OCI-LY3 (cell line): ENCODE results near the gene NEDD4L.

ENCODE experiments used
- EZH2phosphoT487 ChIP-seq: fragments of 200-600 bp; shearing (Covaris generic); IDR thresholded peaks from 2 replicates; pipeline ENCODE4 v1.6.1; 2018; ENCODE audit warnings: antibody characterized with exemption, mixed run types, low read depth
- TF ChIP-seq, protein P1 (sequence below): fragments of 200-600, 300-600 bp; sonication (generic); IDR thresholded peaks from 2 replicates; pipeline ENCODE4 v1.5.1; 2014; ENCODE audit warnings: antibody characterized with exemption, low read length, low read depth

DNA sequence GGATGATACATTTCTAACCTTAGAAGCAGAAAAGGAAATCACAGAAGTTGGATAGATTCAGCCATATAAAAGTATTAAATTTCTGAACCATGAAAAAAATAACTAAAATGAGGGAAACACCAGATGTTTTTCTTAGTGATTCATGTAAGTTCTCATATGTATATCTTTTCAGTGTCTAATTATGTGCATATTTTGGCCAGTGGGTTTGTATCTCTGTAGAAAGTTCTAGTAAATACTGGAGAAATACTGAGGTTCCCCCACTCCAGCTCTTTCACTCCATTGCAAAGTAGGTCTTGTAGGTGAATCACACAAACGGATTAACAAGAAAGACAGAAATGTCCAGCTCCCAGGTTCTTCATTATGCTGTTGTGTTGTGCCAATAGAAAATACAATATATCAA, 222.3 kb downstream of the NEDD4L start:
- TF ChIP-seq, protein P1, sequence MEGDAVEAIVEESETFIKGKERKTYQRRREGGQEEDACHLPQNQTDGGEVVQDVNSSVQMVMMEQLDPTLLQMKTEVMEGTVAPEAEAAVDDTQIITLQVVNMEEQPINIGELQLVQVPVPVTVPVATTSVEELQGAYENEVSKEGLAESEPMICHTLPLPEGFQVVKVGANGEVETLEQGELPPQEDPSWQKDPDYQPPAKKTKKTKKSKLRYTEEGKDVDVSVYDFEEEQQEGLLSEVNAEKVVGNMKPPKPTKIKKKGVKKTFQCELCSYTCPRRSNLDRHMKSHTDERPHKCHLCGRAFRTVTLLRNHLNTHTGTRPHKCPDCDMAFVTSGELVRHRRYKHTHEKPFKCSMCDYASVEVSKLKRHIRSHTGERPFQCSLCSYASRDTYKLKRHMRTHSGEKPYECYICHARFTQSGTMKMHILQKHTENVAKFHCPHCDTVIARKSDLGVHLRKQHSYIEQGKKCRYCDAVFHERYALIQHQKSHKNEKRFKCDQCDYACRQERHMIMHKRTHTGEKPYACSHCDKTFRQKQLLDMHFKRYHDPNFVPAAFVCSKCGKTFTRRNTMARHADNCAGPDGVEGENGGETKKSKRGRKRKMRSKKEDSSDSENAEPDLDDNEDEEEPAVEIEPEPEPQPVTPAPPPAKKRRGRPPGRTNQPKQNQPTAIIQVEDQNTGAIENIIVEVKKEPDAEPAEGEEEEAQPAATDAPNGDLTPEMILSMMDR, result no peak
- no peak for TF ChIP-seq EZH2phosphoT487
